ENCODE results near the gene MSANTD1.

The MSANTD1 gene

DNA sequence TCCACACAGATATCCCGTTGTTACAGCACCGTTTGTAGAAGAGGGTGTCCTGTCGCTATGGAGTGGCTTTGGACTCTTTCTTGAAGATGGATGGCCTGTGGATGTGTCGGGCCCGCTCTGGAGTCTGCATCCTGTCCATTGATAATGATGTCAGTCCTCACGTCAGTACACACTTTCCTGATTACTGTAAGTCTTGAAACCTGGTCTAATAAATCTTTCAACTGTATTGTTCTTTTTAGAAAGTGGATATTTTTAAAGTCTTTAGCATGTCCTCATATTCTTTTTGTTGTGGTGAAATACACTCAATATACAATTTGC lies 14.9 kb downstream of the MSANTD1 start:
- no peak for DNase-seq (ENCODE audit: low read depth)

- no peak for DNase-seq (ENCODE audit: low read depth)
Observed at GRCh38 chr4:3266076-3266475, 17.1 kb downstream of the MSANTD1 start.

DNA sequence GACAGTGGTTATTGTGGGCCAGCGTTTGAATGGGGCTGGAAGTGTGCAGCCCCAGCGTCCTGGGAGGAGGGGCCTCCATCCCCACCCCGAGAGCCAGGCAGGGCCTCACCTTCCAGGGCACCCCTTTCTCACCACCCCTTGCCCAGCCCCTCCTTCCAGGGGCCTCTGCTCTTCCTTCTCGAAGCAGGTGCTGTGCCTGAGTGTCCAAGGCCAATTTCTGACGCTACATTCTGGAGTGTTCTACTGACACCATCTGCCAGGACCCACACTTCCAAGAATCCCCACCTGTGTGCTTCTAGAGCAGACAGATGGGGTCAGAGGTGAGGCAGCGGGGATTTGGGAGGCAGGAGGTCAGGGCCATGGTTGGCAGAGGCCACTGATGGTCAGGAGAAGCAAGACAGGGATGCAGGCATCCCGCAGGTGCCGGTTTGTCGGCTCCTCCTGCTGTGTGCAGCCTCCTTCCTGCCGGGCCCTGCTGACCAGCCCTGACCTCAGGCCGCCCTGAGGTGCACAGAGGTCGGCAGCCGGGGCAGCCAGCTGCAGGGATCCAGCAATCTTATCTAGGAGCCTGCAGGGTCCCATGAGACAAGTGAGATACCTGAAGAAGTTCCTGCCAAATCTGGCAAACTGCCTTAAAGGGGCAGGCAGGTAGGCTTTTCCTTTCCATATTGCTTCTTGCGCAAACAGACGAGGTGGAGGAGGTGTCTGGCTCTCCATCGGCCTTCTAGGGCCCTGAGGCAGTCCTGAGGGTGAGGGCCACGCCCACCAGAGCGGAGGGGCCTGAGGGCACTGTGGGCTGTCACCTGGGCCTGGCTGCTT lies 18.8 kb downstream of the MSANTD1 start:
- no peak for DNase-seq (ENCODE audit: low read depth)

DNA sequence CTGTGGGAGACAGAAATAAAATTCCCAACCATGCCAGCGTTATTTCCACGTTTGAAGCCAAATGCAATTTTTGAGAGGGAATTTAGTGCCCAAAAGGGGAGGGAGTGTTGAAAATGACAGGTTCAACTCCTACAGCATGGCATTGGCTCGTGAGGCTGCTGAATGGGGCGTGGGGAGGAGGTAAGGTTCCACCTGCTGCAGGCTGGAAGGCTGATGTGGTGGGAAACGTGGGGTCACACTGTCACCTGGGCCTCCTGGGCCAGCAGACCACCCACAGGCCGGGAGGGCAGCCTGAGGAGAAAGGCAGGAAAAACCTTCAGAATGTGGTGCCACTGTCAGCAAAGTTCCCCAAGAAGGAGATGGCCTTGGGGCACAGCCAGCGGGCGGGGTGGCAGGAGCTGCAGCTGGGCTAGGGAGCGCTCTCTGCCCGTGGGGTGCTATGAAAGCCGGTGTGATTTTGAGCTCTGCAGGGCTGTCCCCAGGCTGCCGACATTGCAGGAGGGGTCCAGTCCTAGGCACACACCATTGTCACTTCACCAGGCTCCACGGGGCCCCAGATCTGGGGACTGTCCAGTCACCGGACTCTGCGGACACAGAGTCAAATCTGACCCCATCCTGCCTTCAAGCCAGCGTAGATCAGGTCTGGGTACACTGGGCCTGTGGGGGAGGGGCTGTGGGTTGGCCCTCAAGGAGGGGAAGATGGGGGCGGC lies 19.6 kb downstream of the MSANTD1 start:
- DNase-seq (ENCODE audit: low read depth) = no peak

GRCh38 chr4:3269105-3269927 lies 20.4 kb downstream of the MSANTD1 start:
- no peak for DNase-seq (ENCODE audit: low read depth)

DNA sequence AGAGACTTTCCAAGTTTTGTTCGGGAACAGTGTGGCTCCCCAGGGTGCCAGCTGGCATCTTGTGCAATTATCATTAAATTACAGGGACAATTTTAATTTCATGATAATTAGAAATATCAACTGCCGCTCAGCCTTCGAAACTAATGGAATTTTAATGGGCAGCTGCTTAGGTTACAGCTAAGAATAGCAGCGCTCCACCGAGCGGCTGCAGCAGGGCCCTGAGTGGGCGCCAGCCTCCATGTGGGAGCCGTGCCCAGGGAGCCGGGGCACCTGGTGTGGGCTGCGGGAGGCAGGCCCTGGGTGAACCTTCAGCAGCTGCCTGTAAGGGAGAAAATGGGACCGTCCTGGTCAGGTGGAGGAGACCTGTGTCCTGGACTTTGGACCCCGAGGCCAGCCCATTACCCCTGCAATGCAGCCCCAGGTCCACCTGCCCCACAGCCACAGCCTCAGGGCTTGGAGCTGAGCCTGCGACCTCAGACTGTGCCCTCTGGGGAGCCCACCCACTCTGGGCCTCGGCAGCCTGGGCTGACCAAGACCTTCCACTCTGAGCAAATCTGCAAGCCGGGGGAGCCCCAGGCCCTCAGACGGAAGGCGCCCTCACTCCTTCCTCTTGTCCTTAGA lies 21.1 kb downstream of the MSANTD1 start:
- no peak for DNase-seq (ENCODE audit: low read depth)

DNA sequence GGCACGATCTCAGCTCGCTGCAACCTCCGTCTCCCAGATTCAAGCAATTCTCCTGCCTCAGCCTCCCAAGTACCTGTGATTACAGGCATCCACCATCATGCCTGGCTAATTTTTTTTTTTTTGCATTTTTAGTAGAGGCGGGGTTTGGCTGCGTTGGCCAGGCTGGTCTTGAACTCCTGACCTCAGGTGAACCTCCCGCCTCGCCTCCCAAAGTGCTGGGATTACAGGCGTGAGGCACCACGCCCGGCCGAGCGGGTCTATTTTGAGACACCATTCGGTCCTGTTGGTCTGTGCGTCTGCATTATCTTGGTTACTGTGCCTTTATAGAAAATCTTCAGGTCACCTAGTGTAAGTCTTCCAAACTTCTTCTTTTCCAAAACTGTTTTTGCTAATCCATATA lies 22.2 kb downstream of the MSANTD1 start:
- DNase-seq (ENCODE audit: low read depth) = no peak

DNA sequence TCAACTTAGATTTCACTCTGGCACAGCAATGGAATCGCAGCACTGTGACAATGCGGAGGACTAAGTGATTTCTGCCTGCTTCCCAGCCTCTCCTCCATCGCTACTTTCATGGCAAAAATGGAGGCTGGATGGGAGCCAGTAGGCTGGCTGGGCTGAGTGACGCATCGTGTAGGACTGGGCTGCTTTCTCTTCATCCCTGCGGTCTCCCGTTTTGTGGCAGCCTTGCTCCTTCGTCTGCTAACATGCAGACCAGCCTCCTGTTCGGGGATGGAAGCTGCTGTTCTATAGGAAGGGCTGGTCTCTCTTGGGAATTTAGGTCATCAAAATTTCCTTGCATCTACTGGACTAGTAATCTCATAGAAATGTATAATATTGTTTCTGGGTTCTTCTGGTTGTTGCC lies 28.0 kb downstream of the MSANTD1 start:
- DNase-seq (ENCODE audit: low read depth) = no peak

- DNase-seq (ENCODE audit: low read depth) = no peak
Observed at GRCh38 chr4:3280466-3280865, 31.5 kb downstream of the MSANTD1 start.

DNA sequence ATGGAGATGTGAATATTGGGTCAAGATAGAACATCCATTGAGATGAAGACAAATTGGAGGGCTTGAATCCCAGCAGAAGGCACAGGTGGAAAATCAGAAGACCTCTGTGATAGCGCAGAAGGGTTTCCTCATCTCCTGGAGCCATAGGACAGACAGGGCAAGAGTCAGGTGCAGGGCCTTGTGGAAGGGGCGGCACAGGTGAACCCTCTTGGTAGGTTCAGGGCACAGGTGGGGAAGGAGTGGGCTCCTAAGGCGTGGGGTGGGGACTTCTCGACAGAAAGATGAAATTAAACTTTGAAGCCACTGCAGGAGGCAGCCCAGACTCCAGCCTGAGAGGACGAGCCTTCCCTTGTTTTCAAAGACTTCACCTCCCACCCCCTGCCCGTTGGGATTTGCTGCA lies 34.5 kb downstream of the MSANTD1 start:
- DNase-seq (ENCODE audit: low read depth) = no peak

GRCh38 chr4:3283916-3284315 lies 35.0 kb downstream of the MSANTD1 start:
- no peak for DNase-seq (ENCODE audit: low read depth)

DNA sequence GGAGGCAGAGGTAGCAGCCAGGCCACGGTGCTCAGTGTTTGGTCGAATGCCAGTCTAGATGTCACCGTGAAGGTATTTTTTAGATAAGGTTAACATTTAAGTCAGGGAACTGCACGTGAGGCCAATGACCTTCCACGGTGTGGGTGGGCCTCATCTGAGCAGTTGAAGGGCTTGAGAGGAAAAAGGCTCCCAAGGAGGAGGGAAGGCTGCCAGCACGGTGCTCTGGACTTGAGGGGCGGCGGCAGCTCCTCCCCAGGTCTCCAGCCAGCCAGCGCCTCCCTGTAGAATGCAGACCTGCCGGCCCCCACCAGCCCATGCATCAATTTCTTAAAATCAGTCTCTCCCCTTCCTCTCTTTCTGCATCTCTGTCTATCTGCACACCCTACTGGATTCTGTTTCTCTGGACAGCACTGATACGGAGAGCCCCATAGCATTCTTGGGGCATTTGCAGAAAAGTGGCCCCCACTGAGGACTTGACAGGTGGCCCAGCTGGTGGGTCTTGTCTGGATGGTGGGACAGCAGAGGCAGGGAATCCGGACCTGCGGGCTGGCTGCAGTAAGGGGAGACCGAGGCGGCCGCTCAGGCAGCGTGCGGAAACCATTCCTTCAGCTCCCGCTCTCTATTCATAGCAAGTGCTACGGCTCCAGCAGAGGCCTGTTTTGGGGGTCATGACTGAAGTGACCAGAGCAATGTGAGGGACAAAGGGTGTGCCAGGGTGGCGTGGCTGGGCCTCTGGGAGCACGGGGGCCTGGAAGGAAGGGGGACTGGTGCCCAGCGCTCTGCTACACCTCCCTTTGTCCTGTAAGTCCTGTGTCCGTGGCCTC lies 36.0 kb downstream of the MSANTD1 start:
- no peak for DNase-seq (ENCODE audit: low read depth)

DNA sequence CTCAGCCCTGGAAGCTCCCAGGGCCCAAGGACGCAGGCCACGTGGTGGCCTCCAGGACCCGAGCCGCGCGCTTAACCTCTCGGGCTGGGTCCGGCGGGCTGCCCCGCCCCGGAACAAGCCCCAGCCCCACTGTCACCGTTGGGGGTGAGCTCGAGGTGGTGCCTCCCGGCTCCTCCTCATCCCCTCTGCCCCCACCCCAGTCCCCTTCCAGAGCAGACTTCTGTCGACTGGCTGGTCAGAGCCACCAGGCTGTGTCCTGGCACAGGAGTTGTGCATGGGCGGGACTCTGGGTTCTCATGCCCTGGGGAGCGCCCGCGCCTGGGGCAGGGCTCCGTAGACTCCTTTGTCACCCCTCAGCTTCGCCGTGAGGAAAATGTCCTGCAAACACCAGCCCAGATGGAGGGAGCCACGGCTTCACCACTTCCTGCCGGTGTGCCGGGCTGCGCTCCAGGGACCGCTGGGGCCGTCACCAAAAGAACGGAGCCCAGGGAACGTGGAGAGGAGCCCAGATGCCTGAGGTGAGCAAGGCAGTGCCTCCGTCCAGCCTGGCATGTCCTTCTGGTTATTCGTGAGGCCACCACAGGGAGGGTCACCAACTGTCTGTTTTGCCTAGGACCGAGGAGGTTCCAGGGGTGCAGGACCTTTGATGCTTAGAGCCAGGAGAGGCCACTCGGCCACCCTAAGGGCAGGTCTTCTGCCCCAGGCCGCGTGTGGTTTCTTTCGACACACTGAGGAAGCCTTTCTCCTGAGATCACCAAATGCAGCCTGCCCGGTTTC lies 36.8 kb downstream of the MSANTD1 start:
- DNase-seq (ENCODE audit: low read depth) = no peak

DNA sequence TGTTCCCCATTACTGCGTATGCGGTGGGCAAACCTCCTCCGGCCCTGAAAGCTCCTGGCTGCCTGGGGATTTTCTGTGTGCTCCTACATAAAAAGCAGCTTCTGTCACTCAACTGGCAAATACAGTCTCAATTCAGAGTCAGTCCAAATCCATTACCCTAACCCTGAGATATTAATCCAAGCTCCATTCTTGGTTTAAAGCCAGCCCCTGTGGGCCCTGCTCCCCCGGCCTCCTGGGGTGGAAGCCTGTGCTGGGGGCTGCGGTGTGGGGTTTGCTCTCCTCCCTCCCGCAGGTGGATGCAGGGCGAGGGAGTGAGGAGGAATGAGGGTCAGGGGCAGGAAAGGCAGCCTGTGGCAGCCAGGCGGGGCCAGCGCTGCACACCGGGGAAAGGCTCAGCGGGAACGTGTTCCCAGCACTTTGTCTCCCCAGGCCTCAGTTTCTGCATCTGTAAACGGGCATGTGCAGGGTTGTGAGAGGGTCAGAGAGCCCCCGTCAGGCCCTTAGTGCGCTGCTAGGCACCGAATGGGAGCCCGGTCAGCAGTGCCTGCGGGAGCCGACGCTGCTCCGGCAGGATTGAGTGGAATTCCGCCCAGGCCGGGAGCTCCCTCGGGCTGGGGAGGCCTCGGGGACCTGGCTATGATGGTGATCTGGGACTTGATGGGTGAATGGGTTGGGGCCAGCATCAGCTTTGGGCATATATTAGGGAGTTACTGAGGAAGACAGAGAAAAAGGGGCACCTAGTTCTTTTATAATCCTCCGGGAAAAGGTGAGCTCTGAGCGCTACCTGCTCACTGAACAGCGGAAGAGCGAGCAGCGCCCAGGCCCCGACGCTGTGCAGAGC lies 37.6 kb downstream of the MSANTD1 start:
- DNase-seq (ENCODE audit: low read depth) = no peak

- DNase-seq (ENCODE audit: low read depth) = no peak
Observed at GRCh38 chr4:3287271-3287971, 38.5 kb downstream of the MSANTD1 start.

DNA sequence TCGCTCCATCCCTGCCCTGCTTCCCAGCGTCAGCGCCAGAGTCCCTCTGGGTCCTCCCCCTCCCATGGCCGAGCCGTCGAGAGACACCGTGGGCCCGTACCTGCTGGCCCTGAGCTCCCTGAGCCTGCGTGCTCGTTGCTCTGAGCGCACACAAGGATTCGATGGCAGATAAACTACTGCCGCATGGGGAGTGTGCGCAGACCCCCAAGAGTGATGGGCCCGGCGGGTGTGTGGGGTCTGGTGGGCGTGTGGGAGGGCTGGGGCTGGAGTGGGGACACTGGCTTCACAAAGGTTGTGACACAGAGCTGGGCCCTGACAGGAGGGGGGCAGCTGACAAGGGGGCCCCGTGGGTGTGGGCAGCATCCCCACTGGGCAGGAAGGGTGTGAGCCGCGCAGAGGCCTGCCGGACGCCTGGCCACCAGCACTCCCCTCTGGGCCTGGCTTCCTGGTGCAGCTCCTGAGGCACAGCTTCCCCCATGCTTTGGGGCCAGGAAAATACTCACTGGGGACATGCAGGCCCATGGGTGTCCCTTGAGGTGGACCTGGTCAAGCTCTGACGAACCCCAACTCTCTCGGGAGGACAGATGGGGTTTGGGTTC lies 39.1 kb downstream of the MSANTD1 start:
- no peak for DNase-seq (ENCODE audit: low read depth)

DNA sequence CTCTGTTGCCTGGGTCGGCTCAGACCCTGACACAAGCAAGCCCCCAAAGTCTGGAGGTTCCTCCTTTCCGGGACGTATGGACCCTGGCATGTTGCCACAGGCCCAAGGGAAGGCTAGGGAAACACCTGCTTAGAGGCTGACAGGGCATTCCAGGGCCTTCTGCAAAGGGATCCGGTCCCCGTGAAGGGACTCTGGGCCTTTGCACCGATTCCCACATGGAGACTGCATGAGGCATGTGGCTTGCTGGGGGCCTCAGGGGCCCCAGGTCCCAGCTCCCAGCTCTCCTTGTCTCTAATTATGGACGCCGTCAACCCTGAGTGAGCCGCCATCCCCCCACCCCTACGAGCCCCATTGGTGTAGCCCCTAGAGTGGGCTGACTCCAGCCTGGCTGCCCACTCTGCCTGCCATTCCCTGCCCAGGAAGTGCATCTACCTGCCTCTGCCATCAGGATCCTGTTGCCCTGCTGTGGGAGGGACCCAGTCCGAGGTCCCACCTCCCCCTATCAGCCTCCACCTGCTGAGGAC lies 39.7 kb downstream of the MSANTD1 start:
- DNase-seq (ENCODE audit: low read depth) = no peak

- no peak for DNase-seq (ENCODE audit: low read depth)
Observed at GRCh38 chr4:3290476-3290875, 41.5 kb downstream of the MSANTD1 start.

Measured in activated T-cell treated with anti-CD3 and anti-CD28 coated beads for 24 hours (primary cell).